Sigmoid colon (tissue), 7 donors: ENCODE results near the gene KBTBD7. TPM values are rescaled to one million over a fixed set of nuclear protein-coding genes. Genes with fewer than 3 reads are reported as not detected.

Experiments
- DNase-seq: peaks from one replicate; pipeline ENCODE4 v3.0.0-alpha.2; 2019
- H3K27ac ChIP-seq, 4 donors: fragments of 200-600 bp; sonication (generic); one replicate each; pipeline ENCODE4 v1.5.1; 2016 to 2019; ENCODE audit warnings: mild to moderate bottlenecking in 1 of 4
- H3K27me3 ChIP-seq, 3 donors: fragments of 200-600 bp; sonication (generic); one replicate each; pipeline ENCODE4 v1.5.1; 2019; ENCODE audit warnings: mild to moderate bottlenecking in 1 of 3
- H3K36me3 ChIP-seq, 4 donors: fragments of 200-600 bp; sonication (generic); one replicate each; pipeline ENCODE4 v1.5.1; 2016 to 2019
- H3K4me1 ChIP-seq, 4 donors: fragments of 200-600 bp; sonication (generic); one replicate each; pipeline ENCODE4 v1.5.1; 2017 to 2019
- H3K4me3 ChIP-seq, 4 donors: fragments of 200-600 bp; sonication (generic); one replicate each; pipeline ENCODE4 v1.5.1; 2017 to 2019; ENCODE audit warnings: mild to moderate bottlenecking in 2 of 4, moderate library complexity in 1 of 4
- H3K9me3 ChIP-seq, 4 donors: fragments of 200-600 bp in 3 of 4; sonication (generic) in 3 of 4; one replicate each; pipeline versions ENCODE4 v1.5.1 to v1.6.1; 2013 to 2019
- EP300 ChIP-seq, 4 donors: sonication (generic); formaldehyde crosslinking; IDR thresholded peaks; one replicate each; pipeline ENCODE4 v1.6.1; 2017; ENCODE audit warnings: antibody characterized with exemption in 4 of 4
- POLR2A ChIP-seq, 2 donors: fragments of 450-650 bp; IDR thresholded peaks; one replicate each; pipeline ENCODE4 v1.6.1; 2016; ENCODE audit warnings: antibody characterized with exemption in 2 of 2, mild to moderate bottlenecking in 2 of 2, moderate library complexity in 2 of 2
- POLR2AphosphoS5 ChIP-seq, 4 donors: sonication (generic); formaldehyde crosslinking; IDR thresholded peaks; one replicate each; pipeline ENCODE4 v1.6.1; 2017; ENCODE audit warnings: antibody characterized with exemption in 4 of 4
- WGBS, 2 donors: extraction: QIAGEN DNeasy Blood & Tissue Kit; methylation state at CpG; one replicate each; pipeline ENCODE4 v1.1.7; 2013; 5-methylcytosine and 5-hydroxymethylcytosine counted together
- intact Hi-C: fragments of 100-400 bp; cut with DNase I; formaldehyde crosslinking; loops from one replicate; pipeline ENCODE4 v1.15.1; 2023
- polyA plus RNA-seq, 3 donors: library from polyadenylated mRNA; stranded (reverse); fragments of 200-250 nt; gene quantifications; one replicate each; pipeline ENCODE4 v1.2.3, GENCODE V29; 2013
- total RNA-seq, 4 donors: library from RNA; depleted of rRNA; stranded (reverse); fragments of >200 nt; gene quantifications; one replicate each; pipeline ENCODE4 v1.1.0, GENCODE V29; 2016
- TF ChIP-seq, protein P1 (sequence below), 4 experiments: fragments of 450-650 bp in 3 of 4; fragments of 200-600 bp in 1 of 4; IDR thresholded peaks; one replicate each; pipeline ENCODE4 v1.5.1; 2016 to 2019; ENCODE audit warnings: antibody characterized with exemption in 4 of 4, mild to moderate bottlenecking in 3 of 4, moderate library complexity in 2 of 4
- donor health status: healthy with polysubstance abuse.
- donor health status: Bipolar disorder and iron deficiency.
- donor health status: healthy.

KBTBD7 gene
- total and polyA plus RNA-seq, 7 donors, result 1.2 to 10.2 (median 5.6) TPM

DNA sequence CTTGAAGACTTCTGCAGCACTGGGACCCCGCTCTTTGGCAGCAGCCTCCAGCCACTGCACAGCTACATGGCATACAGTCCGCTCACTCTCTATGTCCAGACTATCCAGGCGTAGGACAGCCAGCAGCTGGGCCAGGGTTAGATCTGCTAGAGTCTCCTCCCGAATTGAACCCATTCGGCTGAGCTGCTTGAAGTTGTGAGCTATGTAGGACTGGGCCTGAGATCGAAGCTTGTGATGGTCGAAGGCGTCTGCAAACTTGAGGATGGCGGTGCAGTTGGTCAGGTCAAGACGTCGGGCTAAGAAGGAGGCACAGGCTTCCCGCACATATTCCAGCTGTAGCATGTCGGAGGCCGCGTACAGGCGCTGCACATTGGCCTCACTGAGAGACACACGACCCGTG is 900 bp downstream of the KBTBD7 start:
- TF ChIP-seq EP300 (IDR thresholded peaks at IDR 0.05), result no peak
- TF ChIP-seq, protein P1, sequence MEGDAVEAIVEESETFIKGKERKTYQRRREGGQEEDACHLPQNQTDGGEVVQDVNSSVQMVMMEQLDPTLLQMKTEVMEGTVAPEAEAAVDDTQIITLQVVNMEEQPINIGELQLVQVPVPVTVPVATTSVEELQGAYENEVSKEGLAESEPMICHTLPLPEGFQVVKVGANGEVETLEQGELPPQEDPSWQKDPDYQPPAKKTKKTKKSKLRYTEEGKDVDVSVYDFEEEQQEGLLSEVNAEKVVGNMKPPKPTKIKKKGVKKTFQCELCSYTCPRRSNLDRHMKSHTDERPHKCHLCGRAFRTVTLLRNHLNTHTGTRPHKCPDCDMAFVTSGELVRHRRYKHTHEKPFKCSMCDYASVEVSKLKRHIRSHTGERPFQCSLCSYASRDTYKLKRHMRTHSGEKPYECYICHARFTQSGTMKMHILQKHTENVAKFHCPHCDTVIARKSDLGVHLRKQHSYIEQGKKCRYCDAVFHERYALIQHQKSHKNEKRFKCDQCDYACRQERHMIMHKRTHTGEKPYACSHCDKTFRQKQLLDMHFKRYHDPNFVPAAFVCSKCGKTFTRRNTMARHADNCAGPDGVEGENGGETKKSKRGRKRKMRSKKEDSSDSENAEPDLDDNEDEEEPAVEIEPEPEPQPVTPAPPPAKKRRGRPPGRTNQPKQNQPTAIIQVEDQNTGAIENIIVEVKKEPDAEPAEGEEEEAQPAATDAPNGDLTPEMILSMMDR (IDR thresholded peaks at IDR 0.05), result no peak
- TF ChIP-seq POLR2AphosphoS5 (IDR thresholded peaks at IDR 0.05), result no peak
- no peak for TF ChIP-seq POLR2A (IDR thresholded peaks at IDR 0.05)
- Histone ChIP-seq H3K9me3 (no peaks in the 10 kb centered on the region), H3K4me3 (peak overlapping the region; percentile 53 to 80 (median 68)), H3K27me3 (no peaks in the 10 kb centered on the region), H3K4me1 (peaks cover 0 to 34% (median 24%) of the 10 kb centered on the region in 4 donors), H3K36me3 (no peaks in the 10 kb centered on the region), H3K27ac (peak overlapping the region; percentile 82 to 92 (median 86))
- WGBS, 2 donors, result 96 to 98% methylated on average over 18 of the region's 18 CpGs
- intact Hi-C loops, result loop anchor here (5.0 to 10.0 kb wide), 2 partner anchors 131 to 269 kb away; partner anchors contain the start of gene WBP4
- no peak for DNase-seq

DNA sequence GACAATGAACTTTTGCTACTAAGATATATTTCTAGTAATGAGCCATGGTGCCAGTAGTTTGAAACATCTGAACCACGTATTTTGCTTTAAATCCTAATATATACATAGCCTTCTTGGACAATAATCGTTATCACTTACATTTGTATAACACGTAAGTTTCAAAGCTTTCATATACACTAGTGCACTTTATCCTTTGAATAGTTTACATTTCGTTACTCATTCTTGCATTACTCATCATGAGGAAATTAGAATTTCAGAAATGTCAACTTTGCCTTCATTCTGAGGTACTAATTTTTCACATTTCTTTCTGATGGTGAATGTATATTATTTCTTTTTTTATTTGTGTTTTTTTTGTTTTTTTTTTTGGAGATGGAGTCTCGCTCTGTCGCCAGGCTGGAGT is 5.8 kb downstream of the KBTBD7 start:
- Histone ChIP-seq H3K36me3 (no peaks in the 10 kb centered on the region), H3K4me1 (peaks cover 0 to 29% (median 21%) of the 10 kb centered on the region in 4 donors), H3K9me3 (no peaks in the 10 kb centered on the region), H3K27ac (no peak overlapping the region), H3K27me3 (no peaks in the 10 kb centered on the region), H3K4me3 (no peak overlapping the region)
- DNase-seq, result no peak
- 68 to 87% methylated on average over 6 of the region's 6 CpGs for WGBS, 2 donors
- intact Hi-C loops, result no loop called here
- TF ChIP-seq POLR2AphosphoS5 (IDR thresholded peaks at IDR 0.05) (no peak), POLR2A (IDR thresholded peaks at IDR 0.05) (no peak), EP300 (IDR thresholded peaks at IDR 0.05) (no peak)
- TF ChIP-seq, protein P1 (IDR thresholded peaks at IDR 0.05), result no peak

DNA sequence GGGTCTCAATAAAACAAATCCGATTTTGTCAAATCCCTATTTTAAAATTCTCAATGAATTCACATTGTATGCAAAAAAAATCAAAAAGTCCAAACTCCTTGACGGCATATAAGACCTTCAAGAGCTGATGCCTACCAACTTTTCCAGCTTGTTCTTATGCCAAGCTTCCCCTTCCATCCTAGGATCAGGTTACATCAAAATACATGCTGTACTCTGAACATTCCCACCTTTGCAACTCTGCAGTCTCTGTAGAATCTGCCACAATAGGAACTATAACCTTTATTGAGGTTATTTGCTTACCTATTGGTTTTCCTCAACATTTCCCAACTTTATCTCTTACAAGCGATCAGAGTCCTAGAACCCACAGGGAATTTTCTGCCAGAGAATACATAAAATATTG is 7.9 kb downstream of the KBTBD7 start:
- intact Hi-C loops, result no loop called here
- Histone ChIP-seq H3K27me3 (no peaks in the 10 kb centered on the region), H3K9me3 (no peaks in the 10 kb centered on the region), H3K36me3 (no peaks in the 10 kb centered on the region), H3K4me3 (no peak overlapping the region), H3K4me1 (peaks cover 0 to 9% (median 3%) of the 10 kb centered on the region in 4 donors), H3K27ac (no peak overlapping the region)
- DNase-seq, result no peak
- WGBS, 2 donors, result 94 to 96% methylated on average over 3 of the region's 3 CpGs
- no peak for TF ChIP-seq POLR2A (IDR thresholded peaks at IDR 0.05)

DNA sequence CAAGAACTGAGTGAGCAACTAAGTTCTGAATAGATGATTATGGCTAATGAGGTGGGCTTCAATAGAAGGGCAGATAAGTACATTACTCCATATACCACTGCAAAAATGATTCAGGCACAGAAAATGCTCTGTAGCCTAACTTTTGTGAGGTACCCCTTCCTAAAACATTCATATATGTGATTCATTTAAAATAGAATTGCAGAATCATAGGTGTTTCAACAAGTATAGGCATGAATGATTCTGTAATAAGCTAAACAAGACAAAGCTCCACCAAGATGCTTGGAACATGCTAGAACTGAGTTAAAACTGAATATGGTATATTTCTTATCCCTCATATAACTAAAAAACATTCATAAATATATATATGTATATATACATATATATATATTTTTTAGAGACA is 12.1 kb downstream of the KBTBD7 start:
- DNase-seq, result no peak
- TF ChIP-seq POLR2A (IDR thresholded peaks at IDR 0.05), result no peak
- TF ChIP-seq, protein P1 (IDR thresholded peaks at IDR 0.05), result no peak
- no peak for TF ChIP-seq POLR2AphosphoS5 (IDR thresholded peaks at IDR 0.05)
- TF ChIP-seq EP300 (IDR thresholded peaks at IDR 0.05), result no peak
- H3K4me1 ChIP-seq, result no peaks in the 10 kb centered on the region
- H3K9me3 ChIP-seq, result no peaks in the 10 kb centered on the region
- H3K4me3 ChIP-seq, result no peak overlapping the region
- H3K36me3 ChIP-seq, result no peaks in the 10 kb centered on the region
- intact Hi-C loops, result no loop called here
- no peak overlapping the region for H3K27ac ChIP-seq
- no peaks in the 10 kb centered on the region for H3K27me3 ChIP-seq

DNA sequence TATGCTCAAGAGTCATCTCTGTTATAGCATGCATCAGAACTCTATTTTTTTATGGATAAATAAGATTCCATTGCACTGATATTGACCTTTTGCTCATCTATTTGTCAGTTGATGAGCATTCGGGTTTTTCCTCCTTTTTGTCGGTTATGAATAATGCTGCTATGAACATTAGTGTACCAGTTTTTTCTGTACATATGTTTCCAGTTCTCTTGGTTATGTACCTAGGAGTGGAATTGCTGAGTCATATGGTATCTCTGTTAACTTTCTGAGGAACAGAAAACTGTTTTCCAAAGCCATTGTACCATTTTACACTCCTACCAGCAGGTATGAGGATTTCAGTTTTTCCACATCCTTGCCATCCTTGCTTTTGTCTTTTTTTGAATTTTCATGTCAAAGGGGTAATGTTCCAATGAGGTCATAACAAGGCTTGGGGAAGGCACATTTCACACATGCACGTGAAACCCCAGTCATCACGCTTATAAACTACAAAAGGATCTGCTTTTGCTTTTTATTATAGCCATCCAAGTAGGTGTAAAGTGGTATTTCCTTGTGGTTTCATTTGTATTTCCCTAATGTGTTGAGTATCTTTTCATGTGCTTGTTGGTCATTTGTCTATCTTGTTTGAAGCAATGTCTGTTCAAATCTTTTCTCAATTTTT is 14.6 kb downstream of the KBTBD7 start:
- intact Hi-C loops, result no loop called here
- WGBS, 2 donors, result 38 to 66% methylated on average over 4 of the region's 4 CpGs
- TF ChIP-seq EP300 (IDR thresholded peaks at IDR 0.05), result no peak
- no peak for TF ChIP-seq POLR2AphosphoS5 (IDR thresholded peaks at IDR 0.05)
- no peak for TF ChIP-seq POLR2A (IDR thresholded peaks at IDR 0.05)
- H3K4me1 ChIP-seq, result no peaks in the 10 kb centered on the region
- no peak overlapping the region for H3K4me3 ChIP-seq
- DNase-seq, result no peak
- H3K36me3 ChIP-seq, result no peaks in the 10 kb centered on the region
- H3K27ac ChIP-seq, result no peak overlapping the region
- no peaks in the 10 kb centered on the region for H3K27me3 ChIP-seq
- peaks cover 0 to 3% (median 1%) of the 10 kb centered on the region in 4 donors for H3K9me3 ChIP-seq

DNA sequence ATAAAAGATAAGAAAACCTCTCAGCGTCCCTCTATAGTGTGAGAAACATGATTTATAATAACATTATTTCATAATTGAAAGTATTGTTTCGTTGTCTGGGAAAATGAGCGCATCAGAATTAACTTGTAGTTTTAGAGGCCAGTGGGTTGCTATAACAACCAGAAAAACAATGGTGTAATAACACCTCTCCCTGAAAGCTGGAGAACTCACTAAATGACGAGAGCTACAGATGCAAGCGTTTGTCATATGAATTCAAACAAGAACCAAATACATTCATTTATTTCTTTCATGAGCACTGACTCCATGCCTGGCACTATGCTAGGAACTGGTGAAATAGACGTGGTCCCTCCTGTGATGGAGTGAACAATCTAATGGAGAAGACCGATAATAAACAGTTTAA is 16.3 kb downstream of the KBTBD7 start:
- no peaks in the 10 kb centered on the region for H3K36me3 ChIP-seq
- no peak for DNase-seq
- no peaks in the 10 kb centered on the region for H3K27me3 ChIP-seq
- H3K4me3 ChIP-seq, result no peak overlapping the region
- H3K27ac ChIP-seq, result peak overlapping the region in 1 of 4 donors; percentile 41
- 84 to 87% methylated on average over 7 of the region's 7 CpGs for WGBS, 2 donors
- intact Hi-C loops, result no loop called here
- TF ChIP-seq POLR2A (IDR thresholded peaks at IDR 0.05) (no peak), POLR2AphosphoS5 (IDR thresholded peaks at IDR 0.05) (no peak), EP300 (IDR thresholded peaks at IDR 0.05) (no peak)
- TF ChIP-seq, protein P1 (IDR thresholded peaks at IDR 0.05), result no peak
- peaks cover 0 to 3% (median 1%) of the 10 kb centered on the region in 4 donors for H3K9me3 ChIP-seq
- H3K4me1 ChIP-seq, result no peaks in the 10 kb centered on the region
